Bronchial epithelial cell (primary cell): ENCODE data around the gene ZKSCAN1. TPM values are rescaled to one million over a fixed set of nuclear protein-coding genes. Genes with fewer than 3 reads are reported as not detected.
A peak's percentile ranks its signal among the peaks of the same experiment; 100 is the strongest.

ENCODE experiments used
- DNase-seq: peaks from one replicate; pipeline ENCODE4 v3.0.0-alpha.2; 2010; ENCODE audit warnings: low read depth
- FAIRE-seq: peaks from 2 replicates; lab custom pipeline; 2011; peaks lifted over from hg19 to GRCh38; lab: Jason Lieb, UNC
- H3K27me3 ChIP-seq: 2 replicates; pipeline ENCODE4 v1.5.1; 2011; ENCODE audit warnings: low read length; ENCODE audit not compliant: control insufficient read depth, insufficient read depth
- H3K36me3 ChIP-seq: 2 replicates; pipeline ENCODE4 v1.5.1; 2011; ENCODE audit warnings: low read length; ENCODE audit not compliant: control insufficient read depth, insufficient read depth
- H3K4me3 ChIP-seq: 2 replicates; pipeline ENCODE4 v1.5.1; 2011; ENCODE audit warnings: mild to moderate bottlenecking, low read depth, low read length, control low read depth
- CTCF ChIP-seq: IDR thresholded peaks from 2 replicates; pipeline ENCODE4 v1.5.1; 2011; ENCODE audit warnings: mild to moderate bottlenecking, moderate library complexity, low read length, control low read depth, inconsistent platforms; ENCODE audit not compliant: insufficient read depth, severe bottlenecking
- total RNA-seq: library from RNA; depleted of rRNA; stranded (reverse); fragments of >200 nt; gene quantifications from 2 replicates; pipeline ENCODE4 v1.2.1, GENCODE V29; 2014

Gene ZKSCAN1
- total RNA-seq, 1 donor from 2014 or later, result 25.0 TPM

- DNase-seq (no peak), FAIRE-seq (no peak)
- H3K4me3 ChIP-seq, result no peak overlapping the region
- H3K36me3 ChIP-seq, result peaks cover 2% of the 10 kb centered on the region
- H3K27me3 ChIP-seq, result no peaks in the 10 kb centered on the region
- no peak for TF ChIP-seq CTCF
Observed at GRCh38 chr7:100040575-100040974, 25.2 kb downstream of the ZKSCAN1 start.

- peak; percentile 32 for TF ChIP-seq CTCF
- FAIRE-seq (no peak), DNase-seq (peak; percentile 50)
- Histone ChIP-seq H3K36me3 (no peaks in the 10 kb centered on the region), H3K4me3 (no peak overlapping the region), H3K27me3 (no peaks in the 10 kb centered on the region)
Observed at GRCh38 chr7:100044718-100045117, 29.3 kb downstream of the ZKSCAN1 start.

GRCh38 chr7:100048680-100049079 is 33.3 kb downstream of the ZKSCAN1 start:
- TF ChIP-seq CTCF, result no peak
- FAIRE-seq (no peak), DNase-seq (peak; percentile 4)
- no peak overlapping the region for H3K4me3 ChIP-seq
- H3K27me3 ChIP-seq, result no peaks in the 10 kb centered on the region
- H3K36me3 ChIP-seq, result peaks cover 2% of the 10 kb centered on the region

- peaks cover 2% of the 10 kb centered on the region for H3K36me3 ChIP-seq
- TF ChIP-seq CTCF, result peak; percentile 28
- no peaks in the 10 kb centered on the region for H3K27me3 ChIP-seq
- H3K4me3 ChIP-seq, result peak within 1 kb of the TSS; percentile 67
- DNase-seq (peak; percentile 72), FAIRE-seq (no peak)
Observed at GRCh38 chr7:100049441-100050291, 34.3 kb downstream of the ZKSCAN1 start, which contains the start of gene ZSCAN21. Gene ZSCAN21, plus strand, starts transcription at chr7:100049774. Its CDS starts 7,233 bp downstream, at chr7:100057007.

GRCh38 chr7:100051611-100052010 is 36.2 kb downstream of the ZKSCAN1 start:
- H3K36me3 ChIP-seq, result peaks cover 2% of the 10 kb centered on the region
- no peaks in the 10 kb centered on the region for H3K27me3 ChIP-seq
- H3K4me3 ChIP-seq, result no peak overlapping the region
- no peak for TF ChIP-seq CTCF
- FAIRE-seq (no peak), DNase-seq (no peak)

GRCh38 chr7:100053215-100053614 is 37.8 kb downstream of the ZKSCAN1 start:
- peak; percentile 31 for TF ChIP-seq CTCF
- FAIRE-seq, result no peak
- H3K27me3 ChIP-seq, result no peaks in the 10 kb centered on the region
- H3K36me3 ChIP-seq, result peaks cover 9% of the 10 kb centered on the region
- DNase-seq, result peak; percentile 80
- H3K4me3 ChIP-seq, result no peak overlapping the region
